Loucy (cell line): ENCODE data around the gene RABGGTA.

Experiments
- H2AFZ ChIP-seq: fragments of 200-600 bp; sonication (generic); 2 replicates; pipeline ENCODE4 v1.6.0; 2016; ENCODE audit warnings: antibody characterized with exemption, mild to moderate bottlenecking, low read length, moderate library complexity
- H3F3A ChIP-seq: fragments of 200-600 bp; 2 replicates; pipeline ENCODE4 v1.6.0; 2016; ENCODE audit warnings: antibody characterized with exemption, low read depth, mild to moderate bottlenecking
- H3K27me3 ChIP-seq: fragments of 200-600 bp; sonication (generic); 2 replicates; pipeline ENCODE4 v1.6.1; 2014; ENCODE audit warnings: low read length, mild to moderate bottlenecking; ENCODE audit not compliant: insufficient read depth, poor library complexity, severe bottlenecking
- H3K36me3 ChIP-seq: fragments of 200-600 bp; sonication (generic); 2 replicates; pipeline ENCODE4 v1.6.1; 2016; ENCODE audit warnings: low read length; ENCODE audit not compliant: insufficient read depth
- H3K4me1 ChIP-seq: fragments of 200-600 bp; sonication (generic); 2 replicates; pipeline ENCODE4 v1.5.1; 2014; ENCODE audit warnings: low read length, mild to moderate bottlenecking; ENCODE audit not compliant: insufficient read depth, poor library complexity, severe bottlenecking
- H3K4me2 ChIP-seq: fragments of 200-600 bp; sonication (generic); 2 replicates; pipeline ENCODE4 v1.6.0; 2014; ENCODE audit warnings: antibody characterized with exemption, low read length, low read depth, mild to moderate bottlenecking; ENCODE audit not compliant: poor library complexity, severe bottlenecking
- H3K4me3 ChIP-seq: fragments of 200-600 bp; sonication (generic); 2 replicates; pipeline ENCODE4 v1.5.1; 2014; ENCODE audit warnings: low read length, mild to moderate bottlenecking, mixed read lengths; ENCODE audit not compliant: poor library complexity, severe bottlenecking
- H3K79me2 ChIP-seq: fragments of 200-600 bp; sonication (generic); 2 replicates; pipeline ENCODE4 v1.6.1; 2014; ENCODE audit warnings: low read length; ENCODE audit not compliant: insufficient read depth
- H3K9ac ChIP-seq: fragments of 200-600 bp; sonication (generic); 2 replicates; pipeline ENCODE4 v1.6.0; 2014; ENCODE audit warnings: mild to moderate bottlenecking, low read depth, low read length, moderate library complexity; ENCODE audit not compliant: poor library complexity, severe bottlenecking
- H3K9me2 ChIP-seq: fragments of 200-600 bp; sonication (generic); replicated peaks from 2 replicates; pipeline ENCODE4 v1.6.1; 2016; ENCODE audit warnings: low read depth, low read length, mixed read lengths
- H3K9me3 ChIP-seq: fragments of 200-600 bp; sonication (generic); 2 replicates; pipeline ENCODE4 v1.6.1; 2014; ENCODE audit warnings: mild to moderate bottlenecking, antibody characterized with exemption, low read length, low read depth; ENCODE audit not compliant: insufficient read depth
- H4K20me1 ChIP-seq: fragments of 200-600 bp; sonication (generic); 2 replicates; pipeline ENCODE4 v1.6.0; 2014; ENCODE audit warnings: antibody characterized with exemption, low read length, mild to moderate bottlenecking; ENCODE audit not compliant: insufficient read depth, poor library complexity, severe bottlenecking
- EZH2phosphoT487 ChIP-seq: fragments of 200-600 bp; IDR thresholded peaks from 2 replicates; pipeline ENCODE4 v1.6.1; 2018; ENCODE audit warnings: antibody characterized with exemption, mild to moderate bottlenecking, moderate library complexity, borderline replicate concordance
- TF ChIP-seq, protein P1 (sequence below): fragments of 200-600 bp; sonication (generic); conservative IDR thresholded peaks from 2 replicates; pipeline ENCODE4 v1.5.1; 2014; ENCODE audit warnings: mild to moderate bottlenecking, antibody characterized with exemption, low read length

Gene RABGGTA

DNA sequence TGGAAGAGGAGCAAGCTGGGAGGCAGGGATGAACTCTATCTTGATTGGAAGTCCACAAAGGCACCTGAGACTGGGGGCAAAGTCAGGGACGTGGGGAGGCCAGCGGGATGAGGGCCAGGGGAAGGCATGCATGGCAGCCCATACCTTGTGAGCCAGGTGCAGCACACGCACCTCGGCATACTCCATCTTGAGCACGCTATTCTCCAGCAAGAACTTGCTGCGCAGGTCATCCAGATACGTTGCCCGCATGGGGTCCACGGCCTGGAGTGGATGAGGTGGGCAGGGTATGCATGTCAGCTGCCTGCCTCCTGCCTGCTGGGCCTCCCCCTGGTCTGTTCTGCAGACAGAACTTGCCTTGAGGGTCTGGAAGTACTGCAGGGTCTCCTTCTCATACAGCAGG lies 3.9 kb downstream of the RABGGTA start:
- Histone ChIP-seq H3K36me3 (no peaks in the 10 kb centered on the region), H3K27me3 (no peaks in the 10 kb centered on the region), H3K9ac (no peak overlapping the region), H2AFZ (no peak overlapping the region), H3K79me2 (peaks cover 13% of the 10 kb centered on the region; the same call in 1 of the 2 replicates), H3K4me1 (peaks cover 14% of the 10 kb centered on the region), H3F3A (no peaks in the 10 kb centered on the region), H3K4me3 (no peak overlapping the region), H3K9me3 (no peaks in the 10 kb centered on the region), H4K20me1 (no peaks in the 10 kb centered on the region), H3K4me2 (no peak overlapping the region), H3K9me2 (no peaks in the 10 kb centered on the region)
- no peak for TF ChIP-seq EZH2phosphoT487
- TF ChIP-seq, protein P1, sequence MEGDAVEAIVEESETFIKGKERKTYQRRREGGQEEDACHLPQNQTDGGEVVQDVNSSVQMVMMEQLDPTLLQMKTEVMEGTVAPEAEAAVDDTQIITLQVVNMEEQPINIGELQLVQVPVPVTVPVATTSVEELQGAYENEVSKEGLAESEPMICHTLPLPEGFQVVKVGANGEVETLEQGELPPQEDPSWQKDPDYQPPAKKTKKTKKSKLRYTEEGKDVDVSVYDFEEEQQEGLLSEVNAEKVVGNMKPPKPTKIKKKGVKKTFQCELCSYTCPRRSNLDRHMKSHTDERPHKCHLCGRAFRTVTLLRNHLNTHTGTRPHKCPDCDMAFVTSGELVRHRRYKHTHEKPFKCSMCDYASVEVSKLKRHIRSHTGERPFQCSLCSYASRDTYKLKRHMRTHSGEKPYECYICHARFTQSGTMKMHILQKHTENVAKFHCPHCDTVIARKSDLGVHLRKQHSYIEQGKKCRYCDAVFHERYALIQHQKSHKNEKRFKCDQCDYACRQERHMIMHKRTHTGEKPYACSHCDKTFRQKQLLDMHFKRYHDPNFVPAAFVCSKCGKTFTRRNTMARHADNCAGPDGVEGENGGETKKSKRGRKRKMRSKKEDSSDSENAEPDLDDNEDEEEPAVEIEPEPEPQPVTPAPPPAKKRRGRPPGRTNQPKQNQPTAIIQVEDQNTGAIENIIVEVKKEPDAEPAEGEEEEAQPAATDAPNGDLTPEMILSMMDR: no peak

DNA sequence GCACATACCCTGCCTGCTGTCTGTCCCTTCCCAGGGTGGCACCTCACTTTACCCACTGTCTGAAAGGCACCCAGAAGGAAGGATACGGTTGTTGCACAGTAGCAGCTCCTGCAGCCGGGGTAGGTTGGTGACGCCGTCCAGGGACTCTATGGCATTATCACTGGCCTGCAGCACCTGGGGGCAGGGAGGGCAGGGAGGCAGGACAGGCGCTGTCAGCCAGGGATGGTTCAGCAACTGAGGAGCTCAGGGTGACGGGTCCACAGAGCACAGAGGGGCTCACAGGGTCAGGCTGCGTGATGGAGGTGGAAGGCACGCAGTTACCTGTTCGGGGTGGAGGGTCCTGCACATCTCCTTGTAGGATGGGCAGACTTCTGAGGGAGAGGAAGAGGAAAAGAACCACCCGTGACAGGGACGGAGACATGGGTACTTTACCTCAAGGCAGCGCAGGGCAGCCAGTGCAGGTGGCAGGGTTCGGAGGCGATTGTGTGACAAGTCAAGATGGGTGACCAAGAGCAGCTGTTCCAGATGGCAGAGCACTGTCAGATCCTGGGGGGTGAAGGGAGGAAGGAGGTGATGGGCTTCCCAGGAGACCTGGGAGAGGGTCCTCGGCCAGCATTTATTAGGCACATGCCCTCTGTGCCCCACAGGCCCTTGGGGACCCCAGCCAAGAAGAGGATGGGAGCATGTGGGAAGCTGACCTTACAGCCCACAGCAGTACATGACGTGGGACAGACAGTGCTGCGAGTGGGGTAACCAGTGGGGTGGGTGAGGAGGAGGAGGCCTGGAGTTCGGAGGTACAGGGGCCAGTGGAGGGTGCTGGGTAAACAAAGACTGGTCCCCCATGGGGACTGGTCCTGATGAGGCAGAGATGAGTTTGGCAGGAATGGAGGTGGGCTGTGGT lies 4.8 kb downstream of the RABGGTA start:
- no peaks in the 10 kb centered on the region for H3K9me2 ChIP-seq
- H3K9me3 ChIP-seq: no peaks in the 10 kb centered on the region
- H3K4me1 ChIP-seq: peaks cover 7% of the 10 kb centered on the region
- no peaks in the 10 kb centered on the region for H3F3A ChIP-seq
- H3K4me3 ChIP-seq: no peak overlapping the region
- peaks cover 5% of the 10 kb centered on the region; the same call in 1 of the 2 replicates for H3K79me2 ChIP-seq
- H2AFZ ChIP-seq: no peak overlapping the region
- no peak overlapping the region for H3K9ac ChIP-seq
- H4K20me1 ChIP-seq: no peaks in the 10 kb centered on the region
- no peaks in the 10 kb centered on the region for H3K36me3 ChIP-seq
- no peaks in the 10 kb centered on the region for H3K27me3 ChIP-seq
- H3K4me2 ChIP-seq: no peak overlapping the region
- TF ChIP-seq, protein P1: no peak
- no peak for TF ChIP-seq EZH2phosphoT487

DNA sequence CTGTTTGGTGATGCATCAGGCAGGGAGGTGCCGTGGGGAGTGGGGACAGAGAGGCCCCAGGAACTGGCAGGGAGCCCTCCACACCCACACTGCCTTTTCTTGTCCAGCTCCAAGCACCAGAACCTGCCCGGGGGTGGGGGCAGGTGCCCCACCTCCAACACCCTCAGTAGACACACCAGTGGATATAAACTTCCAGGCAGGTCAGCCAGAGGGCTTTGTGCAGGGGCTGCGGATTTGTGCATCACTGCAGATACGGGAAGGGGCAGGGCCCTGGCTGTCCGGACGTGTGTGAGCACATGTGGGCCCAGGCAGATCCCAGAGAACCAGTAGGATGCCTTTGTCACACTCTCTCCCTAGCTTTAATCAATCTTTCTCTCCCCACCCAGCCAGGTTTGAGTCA lies 7.1 kb downstream of the RABGGTA start:
- Histone ChIP-seq H3K27me3 (no peaks in the 10 kb centered on the region), H3K4me2 (no peak overlapping the region), H3K36me3 (no peaks in the 10 kb centered on the region), H4K20me1 (no peaks in the 10 kb centered on the region), H3F3A (no peaks in the 10 kb centered on the region), H3K79me2 (no peaks in the 10 kb centered on the region), H3K9me2 (no peaks in the 10 kb centered on the region), H2AFZ (no peak overlapping the region), H3K4me1 (no peaks in the 10 kb centered on the region), H3K9me3 (no peaks in the 10 kb centered on the region), H3K4me3 (no peak overlapping the region), H3K9ac (no peak overlapping the region)
- TF ChIP-seq, protein P1: no peak
- TF ChIP-seq EZH2phosphoT487: no peak
